Erythroblast (primary cell): ENCODE data around the gene MED13L.

ENCODE experiments used
- GATA1 ChIP-seq: IDR thresholded peaks from 2 replicates; pipeline ENCODE4 v1.6.1; 2011; ENCODE audit warnings: low read depth, mild to moderate bottlenecking, control low read depth, low read length, moderate library complexity
- POLR2A ChIP-seq: IDR thresholded peaks from 2 replicates; pipeline ENCODE4 v1.6.1; 2011; ENCODE audit warnings: mild to moderate bottlenecking, low read length

GRCh38 chr12:116284396-116284795, 6.9 kb upstream of the MED13L start:
- no peak for TF ChIP-seq POLR2A
- TF ChIP-seq GATA1 = no peak
